Stimulated activated CD8-positive, alpha-beta memory T cell treated with anti-CD3 and anti-CD28 coated beads, Interleukin-4, amount 100 ng/mL, for 4 hours (primary cell): ENCODE measurements around the gene SLFN5.
A peak's percentile ranks its signal among the peaks of the same experiment; 100 is the strongest.
"Not testable (repeated sequence)": the region's sequence is repeated elsewhere in the genome, so short reads cannot be mapped to it uniquely, and the experiment has no call there.

Experiments used
- DNase-seq, 2 donors: peaks; one replicate each; pipeline ENCODE4 v3.0.0-alpha.2; 2020; ENCODE audit warnings: low read depth in 2 of 2, low spot score in 1 of 2

The SLFN5 gene

DNA sequence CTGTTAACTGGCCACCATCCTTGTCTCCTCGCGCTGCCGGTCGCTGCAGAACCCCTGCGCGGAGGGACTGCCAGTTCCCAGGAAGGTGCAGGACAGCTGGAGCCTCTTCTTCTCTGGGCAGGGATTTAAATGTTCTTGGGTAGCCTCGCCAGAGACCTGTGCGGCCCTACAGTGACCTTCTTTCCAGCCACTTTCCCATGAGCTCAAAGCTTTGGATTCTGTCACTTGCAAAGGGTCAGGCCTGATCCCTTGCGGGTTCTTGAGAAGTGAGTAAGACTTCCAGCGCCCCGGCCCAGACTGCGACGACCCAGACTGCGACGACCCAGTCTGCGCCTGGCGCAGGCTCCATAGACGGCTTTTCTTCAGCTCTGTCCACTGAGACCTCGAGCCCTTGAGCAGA, 1.4 kb upstream of the SLFN5 start:
- no peak for DNase-seq

DNA sequence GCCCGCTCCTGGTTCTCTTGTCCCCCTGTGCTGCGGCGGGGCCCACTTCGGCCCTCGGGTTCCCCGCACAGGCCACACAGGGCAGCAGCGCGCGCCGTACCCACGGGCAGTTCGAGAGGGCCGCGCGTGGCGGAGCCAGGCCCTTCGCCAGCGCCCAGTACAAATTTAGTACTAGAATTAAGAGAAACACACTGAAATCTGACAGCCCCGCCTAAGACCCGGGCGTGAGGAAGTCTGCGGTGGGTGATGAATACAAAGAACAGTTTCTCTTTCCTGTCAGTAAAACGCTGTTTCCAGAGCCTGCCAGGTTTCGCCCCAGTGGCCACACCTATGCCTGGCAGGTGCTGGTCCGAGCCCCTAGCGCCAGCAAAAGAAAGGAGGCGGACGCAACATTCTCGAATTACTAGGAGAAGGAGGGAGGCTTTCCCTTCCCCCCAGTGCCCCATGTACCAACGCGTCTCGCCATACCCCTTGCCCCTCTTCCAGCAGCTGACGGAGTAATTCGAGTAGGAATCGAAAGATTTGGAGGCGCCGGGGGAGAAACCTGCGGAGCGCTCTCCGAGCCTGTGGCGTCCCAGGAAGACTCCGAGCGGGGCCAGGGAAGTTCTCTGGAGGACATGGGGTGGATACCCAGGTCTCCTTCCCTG, 591 bp upstream of the SLFN5 start:
- peak; percentile 63 to 72 for DNase-seq

DNA sequence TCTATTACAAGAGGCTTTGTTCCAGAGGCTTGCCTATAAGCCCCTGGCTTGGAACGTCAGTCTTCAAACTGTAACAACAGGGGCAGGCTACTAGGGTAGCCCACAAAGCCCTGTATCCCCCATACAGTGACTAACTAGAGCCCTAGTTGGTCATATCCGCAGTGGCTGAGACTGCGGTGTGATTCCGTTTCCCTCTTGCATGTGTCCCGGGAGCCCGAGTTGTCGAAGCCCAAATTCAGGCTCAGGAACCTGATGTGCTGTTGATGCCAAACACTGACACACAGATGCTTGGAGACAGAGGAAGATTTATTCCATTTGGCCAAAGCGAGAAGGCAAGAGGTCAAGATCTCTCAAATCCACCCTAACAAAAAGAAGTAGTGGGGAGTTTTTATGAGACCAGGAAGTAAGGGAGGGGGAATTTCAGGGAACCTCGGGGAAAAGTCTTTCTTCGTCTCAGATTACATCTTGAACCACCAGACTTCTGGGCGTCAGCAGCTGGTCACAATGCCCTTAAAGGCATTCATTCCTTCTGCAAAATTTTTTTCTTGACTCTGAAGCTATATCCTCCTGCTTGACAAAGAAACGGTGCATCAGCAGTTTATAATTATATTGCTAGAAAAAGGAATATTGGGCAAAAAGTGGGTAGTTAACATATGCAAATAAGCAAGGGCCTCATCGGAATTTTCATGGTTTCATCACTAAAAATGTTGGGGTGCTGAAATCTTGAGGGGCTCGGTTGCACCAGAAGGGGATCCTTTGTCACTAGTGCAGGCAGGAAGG, 879 bp downstream of the SLFN5 start:
- peak in 1 of 2 donors; percentile 21 for DNase-seq

DNA sequence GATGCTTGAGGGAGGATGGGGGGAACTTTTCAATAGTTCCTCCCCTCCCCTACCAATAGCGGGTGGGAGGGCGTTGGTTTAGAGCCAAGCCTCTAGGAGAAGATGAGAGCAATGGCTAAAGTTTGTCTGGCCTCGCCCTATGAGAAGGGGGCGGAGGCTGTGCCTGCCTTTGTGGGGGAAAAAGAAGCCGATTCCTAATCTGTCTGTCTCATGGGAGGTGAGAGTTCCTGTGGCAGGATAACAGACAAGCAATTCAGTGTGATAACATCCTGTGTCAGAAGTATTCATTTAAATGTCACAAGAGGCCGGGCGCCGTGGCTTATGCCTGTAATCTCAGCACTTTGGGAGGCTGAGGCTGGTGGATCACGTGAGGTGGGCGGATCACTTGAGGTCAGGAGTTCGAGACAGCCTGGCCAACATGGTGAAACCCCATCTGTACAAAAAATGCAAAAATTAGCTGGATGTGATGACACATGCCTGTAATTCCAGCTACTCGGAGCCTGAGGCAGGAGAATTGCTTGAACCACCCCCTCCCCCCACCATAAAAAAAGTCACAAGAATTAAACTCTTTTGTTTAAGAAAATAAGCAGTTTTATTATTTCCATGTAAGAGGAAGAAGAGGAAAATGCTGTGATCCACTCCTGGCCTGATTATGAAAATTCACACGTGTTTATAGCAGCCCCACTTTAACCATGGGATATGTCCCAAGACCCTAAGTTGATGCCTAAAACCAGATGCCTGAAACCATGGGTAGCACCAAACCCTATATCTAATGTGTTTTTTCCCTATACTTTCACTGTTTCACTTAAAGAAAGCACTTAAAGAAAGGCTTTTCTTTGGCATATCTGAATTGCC, 1.7 kb downstream of the SLFN5 start:
- peak; percentile 64 to 79 for DNase-seq

DNA sequence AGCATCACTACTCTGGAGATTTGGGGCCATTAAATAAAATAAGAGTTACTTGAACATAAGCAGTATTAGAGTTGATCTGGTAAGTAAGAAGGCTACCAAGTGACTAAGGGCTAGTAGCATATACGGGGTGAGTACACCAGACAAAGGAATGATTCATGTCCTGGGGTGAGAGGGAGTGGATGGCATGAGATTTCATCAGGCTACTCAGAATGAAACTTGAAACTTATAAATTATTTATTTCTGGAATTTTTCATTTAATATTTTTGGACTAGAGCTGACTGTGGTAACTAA, 2.3 kb downstream of the SLFN5 start:
- no peak for DNase-seq

DNA sequence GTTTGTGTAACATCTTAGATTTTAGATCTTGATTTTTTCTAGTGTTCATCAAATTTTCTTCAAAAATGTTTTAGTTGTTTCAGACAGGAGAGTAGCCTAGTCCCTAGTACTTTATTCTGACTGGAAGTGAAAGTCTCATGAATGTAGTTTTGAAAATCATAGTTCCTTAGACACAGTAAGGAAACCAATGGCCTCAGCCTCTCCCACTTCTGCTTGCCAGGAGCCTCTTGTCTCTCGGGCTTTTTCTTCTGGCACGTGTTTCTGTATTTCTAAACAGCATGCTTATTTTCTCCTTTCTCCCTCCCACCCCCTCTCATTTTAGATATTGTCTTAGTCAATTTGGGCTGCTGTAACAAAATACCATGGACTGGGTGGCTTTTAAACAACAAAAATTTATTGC, 9.8 kb downstream of the SLFN5 start:
- no peak for DNase-seq

DNA sequence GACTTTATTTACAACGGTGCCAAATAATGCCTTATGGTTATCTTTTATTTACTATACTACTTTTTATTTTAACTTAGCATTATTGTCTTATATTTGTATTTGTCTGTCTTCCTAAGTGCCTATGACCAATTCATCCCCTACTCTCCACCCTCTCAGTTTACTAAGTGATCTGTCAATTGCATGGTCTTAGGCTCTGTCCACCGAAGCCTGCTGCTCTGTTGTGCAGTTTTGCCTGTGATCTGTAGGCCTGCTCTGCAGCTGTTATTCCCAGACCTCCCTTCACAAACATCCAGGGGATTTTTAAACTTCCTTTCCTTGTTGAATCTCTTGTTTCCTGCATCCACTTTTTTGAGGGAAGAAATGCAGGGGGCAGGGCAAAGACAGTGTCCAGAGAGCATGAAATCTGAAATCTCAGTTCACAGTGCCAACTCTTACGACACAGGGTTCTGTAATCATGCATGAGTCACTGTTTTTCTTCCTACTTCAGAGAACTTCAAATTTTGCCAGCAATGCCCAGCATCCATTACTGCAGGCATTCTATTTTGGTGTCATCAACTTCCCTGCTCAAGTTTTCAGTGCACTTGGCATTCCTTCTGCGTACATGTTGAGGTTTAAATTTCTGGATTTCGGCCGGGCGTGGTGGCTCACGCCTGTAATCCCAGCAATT, 11.4 kb downstream of the SLFN5 start:
- DNase-seq: no peak

DNA sequence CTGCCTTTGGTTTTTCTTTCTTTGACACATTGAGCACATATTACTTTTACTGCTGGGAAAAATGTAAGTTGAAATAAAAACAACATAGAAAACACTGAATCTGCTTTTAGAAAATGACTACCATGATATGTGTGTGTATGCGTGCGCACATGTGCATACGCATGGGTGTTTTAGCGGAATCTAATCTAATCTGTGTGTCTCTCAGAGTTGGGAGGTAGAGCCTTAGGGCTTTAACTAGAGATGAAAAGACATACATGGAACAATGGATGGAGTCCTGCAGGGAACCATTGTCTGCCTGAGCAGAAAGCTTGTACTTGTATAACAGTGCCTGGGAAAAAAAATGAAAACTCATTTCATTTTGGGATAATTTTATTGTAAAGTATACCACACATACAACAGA, 12.4 kb downstream of the SLFN5 start:
- no peak for DNase-seq

DNA sequence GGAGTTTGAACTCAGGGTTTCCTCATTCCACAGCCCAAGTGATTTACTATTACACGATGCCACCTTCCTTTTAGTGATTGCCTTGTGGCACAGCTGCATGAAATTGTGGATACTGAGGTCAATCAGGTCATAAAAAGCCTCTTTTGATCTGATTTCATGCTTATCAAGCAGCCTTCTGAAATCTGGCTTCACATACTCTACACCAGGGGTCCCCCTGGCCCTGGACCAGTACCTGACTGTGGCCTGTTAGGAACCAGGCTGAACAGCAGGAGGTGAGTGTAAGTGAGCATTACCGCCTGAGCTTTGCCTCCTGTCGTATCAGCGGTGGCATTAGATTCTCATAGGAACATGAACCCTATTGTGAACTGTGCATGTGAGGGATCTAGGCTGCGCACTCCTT, 13.8 kb downstream of the SLFN5 start:
- no peak for DNase-seq

DNA sequence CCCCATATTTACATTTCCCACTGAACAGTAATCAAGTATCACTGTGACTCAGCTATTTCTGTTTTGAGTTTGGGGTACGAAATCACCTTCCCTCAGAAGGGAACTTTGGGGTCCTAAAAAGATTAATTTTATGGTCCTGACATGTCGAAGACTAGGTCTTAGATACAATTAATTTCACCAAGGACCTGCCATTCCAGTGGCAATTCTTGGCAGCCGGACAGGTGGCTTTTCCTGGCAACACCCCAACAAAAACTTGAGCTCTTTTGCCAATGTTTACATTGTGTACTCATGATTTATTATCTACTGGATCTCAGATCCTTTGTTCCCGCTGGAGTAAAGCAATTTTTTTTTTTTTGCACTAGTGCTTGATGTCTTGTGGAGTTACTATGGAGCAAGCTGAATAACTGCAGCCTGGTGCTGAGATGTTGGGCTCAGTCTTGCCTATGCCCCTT, 14.4 kb downstream of the SLFN5 start:
- no peak for DNase-seq

DNA sequence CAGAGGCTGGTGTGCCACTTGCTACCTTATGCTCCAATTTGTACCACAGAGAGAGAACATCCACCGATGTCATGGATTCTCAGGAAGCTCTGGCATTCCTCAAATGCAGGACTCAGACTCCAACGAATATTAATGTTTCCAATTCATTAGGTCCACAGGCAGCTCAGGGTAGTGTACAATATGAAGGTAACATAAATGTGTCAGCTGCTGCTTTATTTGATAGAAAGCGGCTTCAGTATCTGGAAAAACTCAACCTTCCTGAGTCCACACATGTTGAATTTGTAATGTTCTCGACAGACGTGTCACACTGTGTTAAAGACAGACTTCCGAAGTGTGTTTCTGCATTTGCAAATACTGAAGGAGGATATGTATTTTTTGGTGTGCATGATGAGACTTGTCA, 16.1 kb downstream of the SLFN5 start:
- DNase-seq: no peak

DNA sequence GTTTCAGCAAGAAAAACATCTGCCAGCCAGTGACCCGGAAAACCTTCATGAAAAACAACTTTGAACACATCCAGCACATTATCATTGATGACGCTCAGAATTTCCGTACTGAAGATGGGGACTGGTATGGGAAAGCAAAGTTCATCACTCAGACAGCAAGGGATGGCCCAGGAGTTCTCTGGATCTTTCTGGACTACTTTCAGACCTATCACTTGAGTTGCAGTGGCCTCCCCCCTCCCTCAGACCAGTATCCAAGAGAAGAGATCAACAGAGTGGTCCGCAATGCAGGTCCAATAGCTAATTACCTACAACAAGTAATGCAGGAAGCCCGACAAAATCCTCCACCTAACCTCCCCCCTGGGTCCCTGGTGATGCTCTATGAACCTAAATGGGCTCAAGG, 22.2 kb downstream of the SLFN5 start:
- no peak for DNase-seq

DNA sequence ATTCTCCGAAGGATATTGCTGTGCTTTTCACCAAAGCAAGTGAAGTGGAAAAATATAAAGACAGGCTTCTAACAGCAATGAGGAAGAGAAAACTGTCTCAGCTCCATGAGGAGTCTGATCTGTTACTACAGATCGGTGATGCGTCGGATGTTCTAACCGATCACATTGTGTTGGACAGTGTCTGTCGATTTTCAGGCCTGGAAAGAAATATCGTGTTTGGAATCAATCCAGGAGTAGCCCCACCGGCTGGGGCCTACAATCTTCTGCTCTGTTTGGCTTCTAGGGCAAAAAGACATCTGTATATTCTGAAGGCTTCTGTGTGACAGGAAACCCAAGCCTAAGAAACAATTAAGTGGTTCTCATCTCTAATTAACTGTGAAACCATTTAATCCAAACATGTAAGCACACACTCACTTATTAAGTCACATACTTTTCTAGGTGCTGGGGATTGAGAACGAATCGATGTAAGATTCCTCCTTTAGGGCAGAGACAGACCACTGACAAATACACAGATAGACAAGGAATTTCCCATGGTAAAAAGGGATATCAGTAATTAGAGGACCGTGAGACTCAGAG, 22.8 kb downstream of the SLFN5 start:
- DNase-seq: no peak

DNA sequence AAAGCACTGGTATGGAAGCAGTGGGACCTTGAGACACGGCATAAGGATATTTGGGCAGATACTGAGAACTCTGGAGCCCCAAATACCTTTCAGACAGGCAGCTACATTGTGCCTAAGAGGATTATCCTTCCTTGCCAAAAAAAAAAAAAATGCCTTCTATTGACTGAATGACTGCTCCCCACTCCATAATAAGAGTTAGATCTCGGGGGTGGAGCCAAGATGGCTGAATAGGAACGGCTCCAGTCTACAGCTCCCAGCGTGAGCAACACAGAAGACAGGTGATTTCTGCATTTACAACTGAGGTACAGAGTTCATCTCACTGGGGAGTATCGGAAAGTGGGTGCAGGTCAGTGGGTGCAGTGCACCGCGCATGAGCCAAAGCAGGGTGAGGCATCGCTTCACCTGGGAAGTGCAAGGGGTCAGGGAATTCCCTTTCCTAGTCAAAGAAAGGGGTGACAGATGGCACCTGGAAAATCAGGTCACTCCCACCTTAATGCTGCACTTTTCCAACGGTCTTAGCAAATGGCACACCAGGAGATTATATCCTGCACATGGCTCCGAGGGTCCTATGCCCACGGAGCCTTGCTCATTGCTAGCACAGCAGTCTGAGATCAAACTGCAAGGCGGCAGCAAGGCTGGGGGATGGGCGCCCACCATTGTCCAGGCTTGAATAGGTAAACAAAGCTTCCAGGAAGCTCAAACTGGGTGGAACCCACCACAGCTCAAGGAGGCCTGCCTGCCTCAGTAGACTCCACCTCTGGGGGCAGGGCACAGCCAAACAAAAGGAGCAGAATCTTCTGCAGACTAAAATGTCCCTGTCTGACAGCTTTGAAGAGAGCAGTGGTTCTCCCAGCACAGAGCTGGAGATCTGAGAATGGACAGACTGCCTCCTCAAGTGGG, 31.5 kb downstream of the SLFN5 start:
- DNase-seq: not testable (repeated sequence)

DNA sequence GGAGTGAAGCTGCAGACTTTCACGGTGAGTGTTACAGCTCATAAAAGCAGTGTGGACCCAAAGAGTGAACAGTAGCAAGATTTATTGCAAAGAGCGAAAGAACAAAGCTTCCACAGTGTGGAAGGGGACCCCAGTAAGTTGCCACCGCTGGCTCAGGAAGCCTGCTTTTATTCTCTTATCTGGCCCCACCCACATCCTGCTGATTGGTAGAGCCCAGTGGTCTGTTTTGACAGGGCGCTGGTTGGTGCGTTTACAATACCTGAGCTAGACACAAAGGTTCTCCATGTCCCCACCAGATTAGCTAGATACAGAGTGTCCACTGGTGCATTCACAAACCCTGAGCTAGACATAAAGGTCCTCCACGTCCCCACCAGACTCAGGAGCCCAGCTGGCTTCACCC, 35.6 kb downstream of the SLFN5 start:
- not testable (repeated sequence) for DNase-seq

DNA sequence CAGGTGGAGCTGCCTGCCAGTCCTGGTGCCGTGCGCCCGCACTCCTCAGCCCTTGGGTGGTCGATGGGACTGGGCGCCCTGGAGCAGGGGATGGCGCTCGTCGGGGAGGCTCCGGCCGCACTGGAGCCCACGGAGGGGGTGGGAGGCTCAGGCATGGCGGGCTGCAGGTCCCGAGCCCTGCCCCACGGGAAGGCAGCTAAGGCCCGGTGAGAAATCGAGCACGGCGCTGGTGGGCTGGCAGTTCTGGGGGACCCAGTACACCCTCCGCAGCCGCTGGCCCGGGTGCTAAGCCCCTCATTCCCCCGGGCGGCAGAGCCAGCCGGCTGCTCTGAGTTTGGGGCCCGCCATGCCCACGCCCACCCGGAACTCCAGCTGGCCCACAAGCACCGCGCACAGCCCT, 36.0 kb downstream of the SLFN5 start:
- DNase-seq: not testable (repeated sequence)

DNA sequence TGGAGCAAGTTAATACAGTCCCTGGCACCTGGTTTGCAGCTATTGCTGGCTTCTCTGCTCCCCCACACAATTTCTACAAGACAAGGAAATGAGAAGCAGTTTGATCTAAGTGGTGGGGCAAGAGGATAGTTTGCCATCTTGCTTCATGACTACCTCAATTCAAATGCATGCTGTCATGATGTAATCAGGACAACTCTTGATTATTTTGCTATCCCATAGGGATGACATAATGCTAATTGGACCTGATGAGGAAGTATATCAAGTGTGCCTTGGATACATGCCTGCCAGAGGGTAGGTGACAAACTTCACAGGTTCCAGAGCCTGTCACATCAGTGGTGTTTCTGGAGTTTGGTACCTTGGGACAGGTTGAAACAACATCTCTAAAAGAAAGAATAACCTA, 40.9 kb downstream of the SLFN5 start:
- no peak for DNase-seq

DNA sequence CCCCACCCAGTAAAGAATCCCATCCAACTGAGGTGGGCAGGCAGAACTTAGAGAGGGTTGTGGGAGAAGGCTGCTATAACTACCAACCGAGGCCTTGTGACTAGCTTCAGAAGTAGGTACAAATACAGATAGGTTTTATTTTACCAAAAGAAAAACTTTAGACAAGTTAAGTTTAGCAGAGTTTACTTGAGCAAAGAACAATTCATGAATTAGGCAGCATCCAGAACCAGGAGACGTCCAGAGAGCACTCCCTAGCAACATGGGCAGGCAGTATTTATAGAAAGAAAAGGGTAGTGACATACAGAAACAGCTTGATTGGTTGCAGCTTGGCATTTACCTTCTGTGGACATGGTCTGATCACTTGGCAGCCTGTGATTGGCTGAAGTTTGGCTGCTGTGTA, 42.1 kb downstream of the SLFN5 start:
- no peak for DNase-seq

DNA sequence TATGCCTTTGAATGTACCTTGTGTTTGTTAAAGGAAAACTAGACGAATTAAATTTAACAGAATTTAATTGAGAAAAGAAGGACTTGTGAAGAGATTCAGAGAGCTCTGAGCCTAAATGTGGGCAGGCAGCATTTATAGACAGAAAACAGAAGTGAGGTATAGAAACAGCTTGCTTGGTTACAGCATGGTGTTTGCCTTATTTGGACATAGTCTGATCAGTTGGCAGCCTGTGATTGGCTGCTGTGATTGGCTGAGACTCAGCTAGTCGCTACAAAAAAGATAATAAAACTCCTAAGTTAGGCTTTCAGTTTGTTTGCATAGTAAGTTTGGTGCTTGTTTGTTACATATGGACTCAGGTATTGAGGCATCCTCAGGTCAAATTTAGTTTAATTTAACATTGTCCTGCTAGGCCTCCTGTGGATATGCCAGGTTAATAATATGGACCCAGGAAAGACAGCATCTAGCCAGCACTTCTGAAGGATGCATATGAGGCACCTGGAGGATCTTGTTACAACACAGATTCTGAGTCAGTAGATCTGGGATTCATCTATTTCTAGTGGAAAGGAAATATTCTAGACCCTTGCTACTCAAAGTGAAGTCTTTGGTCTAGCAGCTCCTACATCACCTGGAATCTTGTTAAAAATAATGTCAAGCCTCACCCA, 43.4 kb downstream of the SLFN5 start:
- DNase-seq: no peak
